Neural cell (in vitro differentiated cells): ENCODE results near the gene HOXA4.

Experiments
- EP300 ChIP-seq: fragments of 450-650 bp; conservative IDR thresholded peaks from 2 replicates; pipeline ENCODE4 v1.6.1; 2014; ENCODE audit warnings: antibody characterized with exemption, mild to moderate bottlenecking, moderate library complexity; ENCODE audit not compliant: poor library complexity, severe bottlenecking
- EZH2 ChIP-seq: fragments of 200-600, 300-800 bp; shearing (Covaris generic), sonication (generic); IDR thresholded peaks from 2 replicates; pipeline ENCODE4 v1.6.1; 2014; ENCODE audit warnings: antibody characterized with exemption, low read length, borderline replicate concordance, mild to moderate bottlenecking; ENCODE audit not compliant: insufficient read depth, poor library complexity, severe bottlenecking
- POLR2AphosphoS5 ChIP-seq: IDR thresholded peaks from 2 replicates; pipeline ENCODE4 v1.6.1; 2012
- RAD21 ChIP-seq: fragments of 450-650 bp; conservative IDR thresholded peaks from 2 replicates; pipeline ENCODE4 v1.6.1; 2014; ENCODE audit warnings: antibody characterized with exemption, mild to moderate bottlenecking, moderate library complexity
- REST ChIP-seq: IDR thresholded peaks from 2 replicates; pipeline ENCODE4 v1.6.1; 2012; ENCODE audit warnings: borderline replicate concordance
- SMC3 ChIP-seq: fragments of 450-650 bp; conservative IDR thresholded peaks from 2 replicates; pipeline ENCODE4 v1.6.1; 2014; ENCODE audit warnings: antibody characterized with exemption, mild to moderate bottlenecking, moderate library complexity; ENCODE audit not compliant: poor library complexity
- TAF1 ChIP-seq: IDR thresholded peaks from 2 replicates; pipeline ENCODE4 v1.6.1; 2012; ENCODE audit warnings: low read depth
- TF ChIP-seq, protein P1 (sequence below): fragments of 450-650 bp; IDR thresholded peaks from 2 replicates; pipeline ENCODE4 v1.5.1; 2014; ENCODE audit warnings: antibody characterized with exemption, mild to moderate bottlenecking, moderate library complexity; ENCODE audit not compliant: poor library complexity, severe bottlenecking

DNA sequence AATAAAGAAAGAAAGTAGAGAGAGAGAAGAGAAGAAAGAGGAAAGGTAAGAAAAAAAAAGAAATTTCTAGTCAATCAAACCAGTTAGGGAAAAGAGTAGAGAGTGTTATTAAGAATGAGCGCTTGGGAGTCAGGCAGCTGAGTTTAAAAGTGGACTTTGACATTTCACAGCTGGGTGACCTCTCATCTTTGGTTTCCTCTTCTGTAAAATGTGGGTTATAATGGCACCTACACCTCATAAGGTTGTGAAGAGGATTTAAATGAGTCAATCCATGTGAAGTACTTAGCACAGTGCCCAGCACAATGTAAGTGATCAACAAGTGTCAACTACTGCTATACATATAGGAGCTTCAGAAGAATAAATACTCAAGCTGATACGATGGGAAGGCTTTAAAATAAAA is 46.9 kb downstream of the HOXA4 start:
- TF ChIP-seq, protein P1, sequence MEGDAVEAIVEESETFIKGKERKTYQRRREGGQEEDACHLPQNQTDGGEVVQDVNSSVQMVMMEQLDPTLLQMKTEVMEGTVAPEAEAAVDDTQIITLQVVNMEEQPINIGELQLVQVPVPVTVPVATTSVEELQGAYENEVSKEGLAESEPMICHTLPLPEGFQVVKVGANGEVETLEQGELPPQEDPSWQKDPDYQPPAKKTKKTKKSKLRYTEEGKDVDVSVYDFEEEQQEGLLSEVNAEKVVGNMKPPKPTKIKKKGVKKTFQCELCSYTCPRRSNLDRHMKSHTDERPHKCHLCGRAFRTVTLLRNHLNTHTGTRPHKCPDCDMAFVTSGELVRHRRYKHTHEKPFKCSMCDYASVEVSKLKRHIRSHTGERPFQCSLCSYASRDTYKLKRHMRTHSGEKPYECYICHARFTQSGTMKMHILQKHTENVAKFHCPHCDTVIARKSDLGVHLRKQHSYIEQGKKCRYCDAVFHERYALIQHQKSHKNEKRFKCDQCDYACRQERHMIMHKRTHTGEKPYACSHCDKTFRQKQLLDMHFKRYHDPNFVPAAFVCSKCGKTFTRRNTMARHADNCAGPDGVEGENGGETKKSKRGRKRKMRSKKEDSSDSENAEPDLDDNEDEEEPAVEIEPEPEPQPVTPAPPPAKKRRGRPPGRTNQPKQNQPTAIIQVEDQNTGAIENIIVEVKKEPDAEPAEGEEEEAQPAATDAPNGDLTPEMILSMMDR = no peak
- TF ChIP-seq POLR2AphosphoS5 (no peak), TAF1 (no peak), SMC3 (no peak), EZH2 (no peak), EP300 (no peak), REST (no peak), RAD21 (no peak)
